ENCODE data around the gene ANKS1B.

The ANKS1B gene

GRCh38 chr12:98812225-98812624, 1172.5 kb downstream of the ANKS1B start:
- TF ChIP-seq GATA2 (IDR thresholded peaks at IDR 0.05; ENCODE audit: low read depth, low read length) = no peak
- TF ChIP-seq GATA3 (IDR thresholded peaks at IDR 0.05; ENCODE audit: low read depth, low read length) = no peak

GRCh38 chr12:98808243-98808875, 1176.4 kb downstream of the ANKS1B start:
- no peak for TF ChIP-seq GATA3 (IDR thresholded peaks at IDR 0.05; ENCODE audit: low read depth, low read length)
- no peak for TF ChIP-seq GATA2 (IDR thresholded peaks at IDR 0.05; ENCODE audit: low read depth, low read length)

GRCh38 chr12:98807187-98807586, 1177.5 kb downstream of the ANKS1B start:
- TF ChIP-seq GATA3 (IDR thresholded peaks at IDR 0.05; ENCODE audit: low read depth, low read length) (no peak), GATA2 (IDR thresholded peaks at IDR 0.05; ENCODE audit: low read depth, low read length) (no peak)

- TF ChIP-seq GATA2 (IDR thresholded peaks at IDR 0.05; ENCODE audit: low read depth, low read length) (no peak), GATA3 (IDR thresholded peaks at IDR 0.05; ENCODE audit: low read depth, low read length) (no peak)
These were observed 1181.1 kb downstream of the ANKS1B start for GRCh38 chr12:98803468-98804209.

- no peak for TF ChIP-seq GATA2 (IDR thresholded peaks at IDR 0.05; ENCODE audit: low read depth, low read length)
- TF ChIP-seq GATA3 (IDR thresholded peaks at IDR 0.05; ENCODE audit: low read depth, low read length) = no peak
These were observed 1184.9 kb downstream of the ANKS1B start for GRCh38 chr12:98799822-98800221.

- TF ChIP-seq GATA2 (IDR thresholded peaks at IDR 0.05; ENCODE audit: low read depth, low read length) (no peak), GATA3 (IDR thresholded peaks at IDR 0.05; ENCODE audit: low read depth, low read length) (no peak)
These were observed 1185.5 kb downstream of the ANKS1B start for GRCh38 chr12:98799146-98799810.

GRCh38 chr12:98797200-98797599, 1187.5 kb downstream of the ANKS1B start:
- TF ChIP-seq GATA2 (IDR thresholded peaks at IDR 0.05; ENCODE audit: low read depth, low read length) = no peak
- TF ChIP-seq GATA3 (IDR thresholded peaks at IDR 0.05; ENCODE audit: low read depth, low read length) = no peak

GRCh38 chr12:98796745-98797144, 1188.0 kb downstream of the ANKS1B start:
- TF ChIP-seq GATA2 (IDR thresholded peaks at IDR 0.05; ENCODE audit: low read depth, low read length) (peak; percentile 13; the same call in 1 of the 2 replicates), GATA3 (IDR thresholded peaks at IDR 0.05; ENCODE audit: low read depth, low read length) (peak; percentile 67)

- TF ChIP-seq GATA2 (IDR thresholded peaks at IDR 0.05; ENCODE audit: low read depth, low read length) (no peak), GATA3 (IDR thresholded peaks at IDR 0.05; ENCODE audit: low read depth, low read length) (no peak)
These were observed 1191.6 kb downstream of the ANKS1B start for GRCh38 chr12:98793121-98793520.

- no peak for TF ChIP-seq GATA3 (IDR thresholded peaks at IDR 0.05; ENCODE audit: low read depth, low read length)
- TF ChIP-seq GATA2 (IDR thresholded peaks at IDR 0.05; ENCODE audit: low read depth, low read length) = no peak
These were observed 1193.3 kb downstream of the ANKS1B start for GRCh38 chr12:98791406-98791805.

GRCh38 chr12:98788396-98788795, 1196.3 kb downstream of the ANKS1B start:
- TF ChIP-seq GATA3 (IDR thresholded peaks at IDR 0.05; ENCODE audit: low read depth, low read length) = no peak
- no peak for TF ChIP-seq GATA2 (IDR thresholded peaks at IDR 0.05; ENCODE audit: low read depth, low read length)

- TF ChIP-seq GATA2 (IDR thresholded peaks at IDR 0.05; ENCODE audit: low read depth, low read length) (no peak), GATA3 (IDR thresholded peaks at IDR 0.05; ENCODE audit: low read depth, low read length) (no peak)
These were observed 1198.1 kb downstream of the ANKS1B start for GRCh38 chr12:98786653-98787052.

- TF ChIP-seq GATA3 (IDR thresholded peaks at IDR 0.05; ENCODE audit: low read depth, low read length) (no peak), GATA2 (IDR thresholded peaks at IDR 0.05; ENCODE audit: low read depth, low read length) (no peak)
These were observed 1201.3 kb downstream of the ANKS1B start for GRCh38 chr12:98783420-98783819.

- no peak for TF ChIP-seq GATA3 (IDR thresholded peaks at IDR 0.05; ENCODE audit: low read depth, low read length)
These were observed 1204.5 kb downstream of the ANKS1B start for GRCh38 chr12:98780261-98780660.

- TF ChIP-seq GATA3 (IDR thresholded peaks at IDR 0.05; ENCODE audit: low read depth, low read length) (no peak), GATA2 (IDR thresholded peaks at IDR 0.05; ENCODE audit: low read depth, low read length) (no peak)
These were observed 1211.9 kb downstream of the ANKS1B start for GRCh38 chr12:98772818-98773217.

Data from SH-SY5Y (cell line).